Neutrophil (primary cell): Measurements from ENCODE around the gene CACNA1A.

Source experiments
- H3K27ac ChIP-seq: fragments of 200-600 bp; sonication (generic); 2 replicates; pipeline ENCODE4 v1.5.1; 2016; ENCODE audit warnings: mild to moderate bottlenecking, moderate library complexity
- H3K27me3 ChIP-seq: fragments of 200-600 bp; sonication (generic); 2 replicates; pipeline ENCODE4 v1.6.0; 2016; ENCODE audit warnings: mild to moderate bottlenecking
- H3K36me3 ChIP-seq: fragments of 200-600 bp; sonication (generic); 2 replicates; pipeline ENCODE4 v1.5.1; 2017
- H3K4me1 ChIP-seq, 2 experiments: fragments of 200-600 bp in 1 of 2; sonication (generic) in 1 of 2; 1 replicate in 1 of 2; 2 replicates in 1 of 2; pipeline versions ENCODE4 v1.5.1 to v1.6.1; 2013 to 2016; ENCODE audit warnings: low read depth in 1 of 2, low read length in 1 of 2, mild to moderate bottlenecking in 1 of 2, moderate library complexity in 1 of 2; ENCODE audit not compliant: control insufficient read depth in 1 of 2, insufficient read depth in 1 of 2
- H3K4me3 ChIP-seq, 2 experiments: fragments of 200-600 bp in 1 of 2; sonication (generic) in 1 of 2; 1 replicate in 1 of 2; 2 replicates in 1 of 2; pipeline ENCODE4 v1.5.1; 2013 to 2016; ENCODE audit warnings: low read depth in 1 of 2, low read length in 1 of 2, mild to moderate bottlenecking in 1 of 2, moderate library complexity in 1 of 2
- H3K9me3 ChIP-seq: fragments of 200-600 bp; sonication (generic); 2 replicates; pipeline ENCODE4 v1.5.1; 2016
- CTCF ChIP-seq: fragments of 200-600 bp; sonication (generic); IDR thresholded peaks from 2 replicates; pipeline ENCODE4 v1.5.1; 2016; ENCODE audit warnings: antibody characterized with exemption

The CACNA1A gene

DNA sequence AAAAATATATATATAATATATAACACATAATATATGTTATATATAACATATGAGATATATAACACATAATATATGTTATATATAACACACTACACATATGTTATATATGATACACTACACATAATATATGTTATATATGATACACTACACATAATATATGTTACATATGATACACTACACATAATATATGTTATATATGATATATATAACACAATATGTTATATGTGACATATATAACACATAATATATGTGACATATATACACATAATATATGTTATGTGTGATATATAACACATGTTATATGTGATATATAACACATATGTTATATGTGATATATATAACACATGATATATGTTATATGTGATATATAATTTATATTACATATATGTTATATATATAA, 129.7 kb downstream of the CACNA1A start:
- TF ChIP-seq CTCF, result no peak
- Histone ChIP-seq H3K27ac (no peak overlapping the region), H3K36me3 (no peaks in the 10 kb centered on the region), H3K4me3 (no peak overlapping the region), H3K27me3 (no peaks in the 10 kb centered on the region), H3K9me3 (no peaks in the 10 kb centered on the region), H3K4me1 (no peaks in the 10 kb centered on the region)

GRCh38 chr19:13373599-13373998, 132.7 kb downstream of the CACNA1A start:
- H3K4me1 ChIP-seq, result no peaks in the 10 kb centered on the region
- no peak overlapping the region for H3K27ac ChIP-seq
- no peaks in the 10 kb centered on the region for H3K27me3 ChIP-seq
- H3K9me3 ChIP-seq, result no peaks in the 10 kb centered on the region
- TF ChIP-seq CTCF, result no peak
- no peak overlapping the region for H3K4me3 ChIP-seq
- no peaks in the 10 kb centered on the region for H3K36me3 ChIP-seq

DNA sequence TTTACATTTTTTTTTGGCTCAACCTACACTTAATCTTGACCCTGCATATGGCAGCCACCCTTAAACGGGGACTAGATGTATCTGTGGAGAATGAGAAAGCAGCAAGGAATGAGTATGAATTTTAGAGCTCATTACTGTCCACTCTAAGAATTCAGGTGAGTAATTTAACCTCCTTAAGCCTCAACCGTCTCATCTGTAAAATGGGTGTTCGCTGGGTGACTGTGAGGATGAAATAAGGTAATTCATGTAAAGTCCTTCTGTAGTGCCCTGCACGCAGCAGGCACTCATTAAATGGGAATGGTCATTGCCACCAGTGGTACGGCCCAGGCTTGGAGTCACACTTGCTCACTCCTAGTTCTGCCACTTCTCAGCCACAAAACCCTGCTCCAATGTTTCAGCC, 135.3 kb downstream of the CACNA1A start:
- Histone ChIP-seq H3K4me1 (no peaks in the 10 kb centered on the region), H3K27ac (no peak overlapping the region), H3K27me3 (no peaks in the 10 kb centered on the region), H3K4me3 (no peak overlapping the region), H3K9me3 (no peaks in the 10 kb centered on the region), H3K36me3 (no peaks in the 10 kb centered on the region)
- no peak for TF ChIP-seq CTCF

- no peak for TF ChIP-seq CTCF
- no peak overlapping the region for H3K27ac ChIP-seq
- no peaks in the 10 kb centered on the region for H3K4me1 ChIP-seq
- H3K27me3 ChIP-seq, result no peaks in the 10 kb centered on the region
- H3K4me3 ChIP-seq, result no peak overlapping the region
- no peaks in the 10 kb centered on the region for H3K36me3 ChIP-seq
- H3K9me3 ChIP-seq, result no peaks in the 10 kb centered on the region
Measured at GRCh38 chr19:13366529-13367143, 139.6 kb downstream of the CACNA1A start.

DNA sequence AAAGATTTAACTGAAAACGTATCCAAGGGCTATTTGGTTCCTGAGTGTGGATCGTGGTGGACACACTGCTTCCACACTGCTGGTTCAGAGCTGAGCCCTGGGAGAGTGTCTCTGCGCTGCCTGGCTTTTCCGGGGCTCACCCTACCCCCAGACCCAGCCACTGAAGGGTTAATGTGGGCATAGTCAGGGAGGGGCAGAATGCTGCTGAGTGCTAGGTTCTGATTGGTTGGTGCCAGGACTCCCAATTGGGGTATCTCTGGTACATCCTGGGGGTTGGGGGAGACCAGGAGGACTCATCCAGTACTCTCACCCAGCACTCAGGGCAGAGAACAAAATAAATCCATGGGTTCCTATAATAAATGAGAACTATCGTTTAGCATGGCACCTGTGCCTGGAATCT, 142.3 kb downstream of the CACNA1A start:
- Histone ChIP-seq H3K9me3 (no peaks in the 10 kb centered on the region), H3K36me3 (no peaks in the 10 kb centered on the region), H3K27ac (no peak overlapping the region), H3K4me1 (no peaks in the 10 kb centered on the region), H3K27me3 (no peaks in the 10 kb centered on the region), H3K4me3 (no peak overlapping the region)
- TF ChIP-seq CTCF, result no peak

- no peaks in the 10 kb centered on the region for H3K9me3 ChIP-seq
- no peaks in the 10 kb centered on the region for H3K27me3 ChIP-seq
- H3K4me1 ChIP-seq, result no peaks in the 10 kb centered on the region
- no peaks in the 10 kb centered on the region for H3K36me3 ChIP-seq
- no peak for TF ChIP-seq CTCF
- H3K27ac ChIP-seq, result no peak overlapping the region
- no peak overlapping the region for H3K4me3 ChIP-seq
Measured at GRCh38 chr19:13363245-13363644, 143.0 kb downstream of the CACNA1A start.
